OCI-LY3 (cell line): Measurements from ENCODE around the gene NLRC3.
A peak's percentile ranks its signal among the peaks of the same experiment; 100 is the strongest.
"Not testable (repeated sequence)": the region's sequence is repeated elsewhere in the genome, so short reads cannot be mapped to it uniquely, and the experiment has no call there.

ENCODE experiments used
- H2AFZ ChIP-seq: fragments of 200-600, 300-600 bp; shearing (Covaris generic); 2 replicates; pipeline ENCODE4 v1.6.0; 2014; ENCODE audit warnings: antibody characterized with exemption, low read depth, low read length
- H3K27ac ChIP-seq: fragments of 200-600, 300-600 bp; sonication (generic); 2 replicates; pipeline ENCODE4 v1.5.1; 2014; ENCODE audit warnings: mild to moderate bottlenecking, low read length, moderate library complexity, mixed read lengths
- H3K27me3 ChIP-seq: fragments of 200-600, 300-600 bp; sonication (generic); 2 replicates; pipeline ENCODE4 v1.6.1; 2014; ENCODE audit warnings: low read depth, low read length, mixed read lengths
- H3K36me3 ChIP-seq: fragments of 200-600, 300-600 bp; sonication (generic); replicated peaks from 2 replicates; pipeline ENCODE3; 2014; ENCODE audit warnings: low read depth, low read length, mixed read lengths
- H3K4me1 ChIP-seq: fragments of 300-600, 200-600 bp; sonication (generic); 2 replicates; pipeline ENCODE4 v1.6.1; 2014; ENCODE audit warnings: low read length, mixed read lengths
- H3K4me2 ChIP-seq: fragments of 200-600, 300-600 bp; sonication (generic); 2 replicates; pipeline ENCODE4 v1.6.1; 2014; ENCODE audit warnings: low read length, mixed read lengths
- H3K4me3 ChIP-seq: fragments of 300-600, 200-600 bp; sonication (generic); 2 replicates; pipeline ENCODE4 v1.5.1; 2014; ENCODE audit warnings: antibody characterized with exemption, mild to moderate bottlenecking, low read length, moderate library complexity
- H3K79me2 ChIP-seq: fragments of 300-600, 200-600 bp; shearing (Covaris generic); 2 replicates; pipeline ENCODE4 v1.6.1; 2014; ENCODE audit warnings: mild to moderate bottlenecking, low read length, mixed read lengths
- H3K9ac ChIP-seq: fragments of 300-600, 200-600 bp; shearing (Covaris generic); 2 replicates; pipeline ENCODE4 v1.6.0; 2014; ENCODE audit warnings: mild to moderate bottlenecking, low read length, moderate library complexity
- H3K9me3 ChIP-seq: fragments of 200-600, 300-600 bp; shearing (Covaris generic); 2 replicates; pipeline ENCODE4 v1.6.1; 2014; ENCODE audit warnings: low read length, mixed read lengths; ENCODE audit not compliant: insufficient read depth
- H4K20me1 ChIP-seq: fragments of 200-600, 300-600 bp; sonication (generic); 2 replicates; pipeline ENCODE4 v1.6.1; 2016; ENCODE audit warnings: low read length, mixed read lengths; ENCODE audit not compliant: insufficient read depth
- CTCF ChIP-seq: fragments of 200-600, 300-600 bp; sonication (generic); IDR thresholded peaks from 2 replicates; pipeline ENCODE4 v1.5.1; 2014; ENCODE audit warnings: antibody characterized with exemption, low read length, low read depth
- EZH2phosphoT487 ChIP-seq: fragments of 200-600 bp; shearing (Covaris generic); IDR thresholded peaks from 2 replicates; pipeline ENCODE4 v1.6.1; 2018; ENCODE audit warnings: antibody characterized with exemption, mixed run types, low read depth

The NLRC3 gene

DNA sequence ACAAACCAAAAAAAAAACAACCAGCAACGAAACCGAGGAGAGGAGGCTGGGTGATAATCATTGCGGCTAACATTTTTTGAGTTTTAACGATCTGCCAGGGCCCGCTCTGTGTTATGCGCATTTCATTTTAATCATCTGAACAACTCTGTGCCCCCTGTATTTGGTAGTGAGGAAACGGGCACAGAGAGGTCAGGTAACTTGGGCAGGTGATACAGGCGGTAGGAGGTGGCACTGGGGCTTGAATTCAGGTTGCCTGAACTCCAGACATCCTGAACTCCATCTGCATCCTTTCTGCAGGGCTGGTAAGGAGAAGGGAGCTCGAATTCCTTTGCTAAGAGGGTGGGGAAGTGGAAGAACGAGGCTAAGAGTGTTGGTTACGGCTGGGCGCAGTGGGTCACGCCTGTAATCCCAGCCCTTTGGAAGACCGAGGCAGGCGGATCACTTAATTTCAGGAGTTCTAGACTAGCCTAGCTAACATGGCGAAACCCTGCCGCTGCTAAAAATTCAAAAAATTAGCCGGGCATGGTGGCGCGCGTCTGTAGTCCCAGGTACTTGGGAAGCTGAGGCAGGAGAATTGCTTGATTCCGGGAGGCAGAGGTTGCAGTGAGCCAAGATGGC lies 75.3 kb downstream of the NLRC3 start:
- H3K27me3 ChIP-seq, result no peaks in the 10 kb centered on the region
- no peaks in the 10 kb centered on the region for H4K20me1 ChIP-seq
- H3K4me2 ChIP-seq, result peak overlapping the region; percentile 71
- peak overlapping the region; percentile 73; the same call in 1 of the 2 replicates for H3K9ac ChIP-seq
- H2AFZ ChIP-seq, result no peak overlapping the region
- TF ChIP-seq CTCF (no peak), EZH2phosphoT487 (no peak)
- peaks cover 7% of the 10 kb centered on the region for H3K4me1 ChIP-seq
- no peak overlapping the region for H3K27ac ChIP-seq
- H3K9me3 ChIP-seq, result no peaks in the 10 kb centered on the region
- peaks cover 13% of the 10 kb centered on the region for H3K79me2 ChIP-seq
- peak overlapping the region; percentile 93 for H3K4me3 ChIP-seq
- no peaks in the 10 kb centered on the region for H3K36me3 ChIP-seq

DNA sequence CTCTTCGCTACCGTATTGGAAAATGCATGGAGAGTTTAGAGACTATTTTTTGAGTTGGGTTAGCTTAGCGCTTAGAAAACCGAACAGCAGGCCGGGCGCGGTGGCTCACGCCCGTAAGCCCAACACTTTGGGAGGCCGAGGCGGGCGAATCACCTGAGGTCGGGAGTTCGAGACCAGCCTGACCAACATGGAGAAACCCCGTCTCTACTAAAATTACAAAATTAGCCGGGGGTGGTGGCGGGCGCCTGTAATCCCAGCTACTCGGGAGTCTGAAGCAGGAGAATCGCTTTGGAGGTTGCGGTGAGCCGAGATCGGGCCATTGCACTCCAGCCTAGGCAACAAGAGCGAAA lies 75.8 kb downstream of the NLRC3 start:
- Histone ChIP-seq H3K4me3 (peak overlapping the region; percentile 93), H3K79me2 (peaks cover 13% of the 10 kb centered on the region), H3K9ac (peak overlapping the region; percentile 73), H3K4me2 (peak overlapping the region; percentile 71), H2AFZ (peak overlapping the region; percentile 26)
- H3K27ac ChIP-seq, H3K9me3 ChIP-seq, H4K20me1 ChIP-seq, H3K36me3 ChIP-seq, H3K27me3 ChIP-seq, H3K4me1 ChIP-seq: not testable (repeated sequence)

DNA sequence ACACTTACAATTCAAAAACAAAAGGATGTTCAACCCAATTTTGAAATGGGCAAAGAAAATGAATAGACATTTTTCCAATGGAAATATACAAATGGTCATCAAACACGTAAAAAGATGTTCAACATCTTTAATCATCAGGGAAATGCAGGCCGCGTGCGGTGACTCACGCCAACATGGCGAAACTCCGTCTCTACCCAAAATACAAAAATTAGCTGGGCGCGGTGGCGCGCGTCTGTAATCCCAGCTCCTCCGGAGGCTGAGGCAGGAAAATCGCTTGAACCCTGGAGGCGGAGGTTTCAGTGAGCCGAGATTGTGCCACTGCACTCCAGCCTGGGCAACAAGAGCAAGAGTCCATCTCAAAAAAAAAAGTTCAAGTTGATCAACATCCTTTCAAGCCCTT lies 78.2 kb downstream of the NLRC3 start:
- TF ChIP-seq EZH2phosphoT487, result no peak
- no peak for TF ChIP-seq CTCF
- Histone ChIP-seq H3K36me3 (no peaks in the 10 kb centered on the region), H3K27ac (no peak overlapping the region), H3K27me3 (no peaks in the 10 kb centered on the region), H4K20me1 (no peaks in the 10 kb centered on the region), H2AFZ (no peak overlapping the region), H3K9me3 (no peaks in the 10 kb centered on the region), H3K4me2 (no peak overlapping the region), H3K4me1 (peaks cover 7% of the 10 kb centered on the region), H3K4me3 (no peak overlapping the region), H3K9ac (no peak overlapping the region), H3K79me2 (peaks cover 13% of the 10 kb centered on the region)

- Histone ChIP-seq H3K4me1 (peaks cover 7% of the 10 kb centered on the region), H4K20me1 (no peaks in the 10 kb centered on the region), H2AFZ (no peak overlapping the region), H3K36me3 (no peaks in the 10 kb centered on the region), H3K27ac (no peak overlapping the region), H3K9me3 (no peaks in the 10 kb centered on the region), H3K79me2 (peaks cover 13% of the 10 kb centered on the region), H3K4me2 (no peak overlapping the region), H3K9ac (no peak overlapping the region), H3K27me3 (no peaks in the 10 kb centered on the region), H3K4me3 (no peak overlapping the region)
- TF ChIP-seq CTCF (no peak), EZH2phosphoT487 (no peak)
Measured at GRCh38 chr16:3497771-3498170, 79.4 kb downstream of the NLRC3 start.
